ENCODE data around the gene RABGAP1L.

Gene RABGAP1L

DNA sequence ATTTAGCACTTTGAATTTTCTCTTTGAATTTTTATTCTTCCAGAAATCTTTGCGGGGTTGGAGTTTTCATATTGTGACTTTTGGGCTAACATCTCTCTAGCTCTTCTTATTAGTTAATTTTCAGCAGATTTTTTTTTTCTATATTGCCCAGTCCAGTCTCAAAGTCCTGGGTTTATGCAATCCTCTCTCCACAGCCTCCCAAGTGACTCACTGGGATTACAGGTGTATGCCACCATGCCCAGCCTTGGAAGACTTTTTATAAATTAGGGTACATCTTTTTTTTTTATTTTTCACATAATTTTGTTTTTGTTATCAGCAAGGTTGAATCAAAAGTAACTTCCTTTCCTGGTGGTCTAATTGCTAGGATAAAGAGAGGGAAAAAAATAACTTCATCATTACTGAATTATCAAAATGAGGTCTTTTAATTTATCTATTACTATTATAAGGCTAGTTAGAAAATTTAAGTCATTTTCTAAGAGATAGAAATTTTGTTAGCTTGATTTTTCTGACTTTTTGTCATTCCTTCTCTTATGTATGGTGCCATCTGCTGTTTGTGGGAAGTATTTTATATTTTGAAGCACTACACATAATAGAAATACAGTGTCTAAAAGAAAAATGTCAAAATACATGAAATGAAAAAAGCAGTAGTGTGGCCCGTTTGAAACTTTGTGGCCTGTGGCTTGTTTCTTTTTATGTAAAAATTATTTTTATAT, 567.0 kb downstream of the RABGAP1L start:
- no peak for DNase-seq

DNA sequence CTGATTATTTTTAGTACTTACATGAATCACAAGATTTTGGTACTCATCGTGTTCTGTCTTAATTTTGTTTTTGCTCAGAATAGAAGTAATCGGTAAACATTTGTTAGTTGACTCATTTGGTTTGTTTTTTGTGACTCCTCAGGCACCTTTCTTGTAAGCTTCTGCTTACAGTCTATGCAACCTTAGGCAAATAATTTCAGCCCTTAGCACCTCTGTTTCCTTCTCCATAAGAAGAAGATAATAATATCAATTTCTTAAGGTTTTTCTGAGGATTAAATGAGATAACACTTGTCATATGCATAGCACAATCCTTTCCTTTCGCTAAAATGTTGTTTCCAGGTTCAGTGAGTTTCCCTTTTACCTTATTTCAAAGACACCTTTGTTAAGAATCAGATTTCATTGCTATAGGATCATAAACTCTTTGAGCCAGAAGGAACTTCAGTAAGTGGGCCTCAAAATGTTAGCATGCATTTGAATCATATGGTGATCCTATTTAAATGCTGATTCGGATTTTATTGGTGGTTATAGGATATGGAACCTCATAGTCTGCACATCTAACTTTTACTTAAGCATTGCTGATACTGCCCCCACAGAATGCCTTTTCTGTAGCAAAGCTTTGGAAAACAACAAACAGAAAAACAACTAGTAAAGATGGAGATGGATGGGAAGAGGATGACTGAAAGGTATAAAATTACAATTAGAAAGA, 567.7 kb downstream of the RABGAP1L start:
- no peak for DNase-seq

DNA sequence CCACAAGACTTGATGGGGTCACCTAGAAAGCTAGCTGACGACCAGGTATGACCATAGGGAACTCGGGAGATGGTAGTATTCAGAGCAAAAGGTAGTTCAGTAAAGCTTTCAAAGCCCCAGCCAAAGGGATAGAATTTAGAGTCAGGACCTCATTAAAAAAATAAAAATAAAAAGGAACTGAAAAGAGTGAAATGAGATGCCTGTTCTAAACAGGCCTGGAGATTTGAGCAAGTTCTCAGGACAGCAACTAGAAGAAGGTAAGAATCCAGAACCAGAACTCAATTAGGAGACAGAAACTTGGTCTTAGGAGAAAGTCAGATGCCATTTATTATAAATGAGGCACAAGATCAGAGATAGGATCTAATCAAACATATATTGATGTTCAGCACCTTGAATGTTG, 575.0 kb downstream of the RABGAP1L start:
- no peak for DNase-seq

DNA sequence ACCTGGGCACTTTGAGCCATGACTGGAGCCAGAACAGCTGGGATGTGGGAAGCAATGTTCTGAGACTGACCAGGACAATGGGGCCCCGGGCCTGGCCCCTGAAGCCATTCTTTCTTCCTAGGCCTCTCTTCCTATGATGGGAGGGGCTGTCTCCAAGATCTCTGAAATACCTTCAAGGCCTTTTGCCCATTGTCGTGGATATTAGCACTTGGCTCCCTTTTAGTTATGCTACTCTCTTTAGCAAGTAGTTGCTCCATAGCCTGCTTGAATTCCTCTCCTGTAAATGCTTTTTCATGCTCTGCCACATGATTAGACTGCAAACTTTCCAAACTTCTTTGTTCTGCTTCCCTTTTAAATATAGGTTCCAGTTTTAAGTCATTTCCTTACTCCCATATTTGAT, 577.5 kb downstream of the RABGAP1L start:
- DNase-seq: no peak

DNA sequence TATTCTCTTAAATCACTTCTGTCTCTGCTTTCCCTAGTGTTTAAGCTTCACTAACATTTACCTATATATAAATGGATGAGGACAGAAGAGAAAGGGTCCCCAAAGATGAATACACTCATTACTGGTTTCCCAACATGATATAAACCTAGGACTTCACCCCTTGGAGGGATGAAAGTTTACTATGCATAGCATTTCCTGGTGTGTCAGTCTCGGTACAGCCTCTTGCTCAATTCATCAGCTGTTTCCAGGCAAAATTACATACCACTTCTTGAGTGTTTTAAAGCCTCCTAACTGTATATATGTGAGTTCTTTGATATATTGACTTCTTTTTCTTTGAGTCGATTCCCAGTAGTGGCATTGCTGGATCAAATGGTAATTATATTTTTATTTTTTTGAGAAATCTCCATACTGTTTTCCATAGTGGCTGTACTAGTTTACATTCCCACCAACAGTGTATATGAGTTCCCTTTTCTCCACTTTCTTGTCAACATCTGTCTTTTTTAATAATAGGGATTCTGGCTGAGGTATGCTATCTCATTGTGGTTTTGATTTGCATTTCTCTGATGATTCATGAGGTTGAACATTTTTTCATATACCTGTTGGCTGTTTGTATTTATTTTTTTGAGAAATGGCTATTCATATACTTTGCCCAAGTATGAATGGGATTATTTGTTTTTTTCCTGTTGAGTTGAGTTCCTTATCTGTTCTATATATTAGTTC, 581.1 kb downstream of the RABGAP1L start:
- DNase-seq: no peak

DNA sequence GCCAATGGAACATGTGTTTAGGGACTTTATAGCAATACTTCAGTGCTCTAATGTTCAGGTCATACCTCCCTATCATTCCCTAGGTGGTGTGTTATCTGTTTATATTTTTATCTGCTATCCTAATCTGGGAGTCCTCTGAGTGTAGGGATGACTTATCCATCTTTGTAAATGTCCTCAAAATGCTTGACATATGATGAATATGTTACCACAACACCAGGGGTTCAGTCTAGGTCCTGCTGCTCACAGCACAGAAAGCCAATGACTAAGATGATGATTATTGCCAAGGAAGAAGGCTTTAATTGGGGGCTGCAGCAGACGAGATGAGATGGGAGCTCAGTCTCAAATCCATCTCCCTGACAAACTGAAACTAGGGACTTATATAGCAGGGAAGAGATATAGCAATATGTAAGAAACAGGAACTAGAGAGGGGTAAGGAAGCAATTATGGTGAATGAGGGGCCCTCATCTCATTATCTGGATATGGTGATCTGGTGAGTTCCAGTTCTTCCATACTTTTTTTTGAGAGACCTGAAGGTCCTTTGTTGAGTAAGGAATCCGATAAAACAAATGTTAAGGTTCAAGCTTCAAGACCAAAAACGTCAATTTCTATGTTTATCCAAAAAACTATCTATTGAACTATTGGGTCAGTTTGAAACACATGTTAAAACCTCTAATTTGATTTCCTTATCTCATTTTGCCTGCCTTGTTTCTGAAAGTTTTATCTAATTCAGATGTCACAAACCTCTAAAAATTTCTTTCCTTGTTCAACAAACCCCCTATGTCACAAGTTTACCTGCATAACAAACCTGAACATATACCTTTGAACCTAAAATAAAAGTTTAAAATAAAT, 583.7 kb downstream of the RABGAP1L start:
- no peak for DNase-seq

DNA sequence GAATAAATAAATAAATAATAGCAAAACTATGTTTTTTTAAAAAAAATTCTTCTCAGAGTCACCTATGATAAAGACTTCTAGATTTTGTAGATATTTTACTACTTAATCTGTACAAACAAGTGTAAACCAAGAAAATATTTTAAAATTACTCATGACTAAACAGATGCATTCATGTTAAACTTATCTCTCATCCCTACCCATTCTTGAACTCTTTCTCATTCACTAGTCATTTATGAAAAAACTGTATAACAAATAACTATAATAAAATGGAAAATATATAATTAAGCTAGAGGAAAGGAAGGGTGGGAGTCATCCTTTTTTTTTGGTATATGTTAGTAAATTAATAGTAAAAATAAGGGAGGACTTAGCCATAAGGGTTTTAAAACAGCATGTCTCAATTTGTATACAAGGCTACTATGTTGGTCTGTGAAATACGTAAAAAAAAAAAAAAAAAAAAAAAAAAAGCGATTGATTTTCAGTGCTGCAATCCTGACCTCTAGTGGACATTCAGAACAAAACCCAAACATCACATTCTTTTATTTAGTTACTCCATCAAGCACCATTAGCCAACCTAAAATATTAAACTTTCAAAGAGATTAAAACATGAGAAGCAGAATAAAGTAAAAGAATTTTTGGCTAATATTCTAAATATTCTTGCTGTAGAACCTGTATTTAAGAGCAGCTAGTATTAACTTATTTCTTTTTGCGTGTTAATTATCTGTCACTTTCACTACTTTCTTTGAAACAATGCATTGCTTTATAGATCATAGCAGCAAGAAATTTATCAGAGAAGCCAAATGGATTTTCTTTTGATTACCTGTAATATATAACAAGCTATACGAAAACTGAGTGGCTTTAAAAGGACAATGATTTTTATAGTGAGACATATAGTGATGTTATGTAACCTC, 584.6 kb downstream of the RABGAP1L start:
- no peak for DNase-seq

DNA sequence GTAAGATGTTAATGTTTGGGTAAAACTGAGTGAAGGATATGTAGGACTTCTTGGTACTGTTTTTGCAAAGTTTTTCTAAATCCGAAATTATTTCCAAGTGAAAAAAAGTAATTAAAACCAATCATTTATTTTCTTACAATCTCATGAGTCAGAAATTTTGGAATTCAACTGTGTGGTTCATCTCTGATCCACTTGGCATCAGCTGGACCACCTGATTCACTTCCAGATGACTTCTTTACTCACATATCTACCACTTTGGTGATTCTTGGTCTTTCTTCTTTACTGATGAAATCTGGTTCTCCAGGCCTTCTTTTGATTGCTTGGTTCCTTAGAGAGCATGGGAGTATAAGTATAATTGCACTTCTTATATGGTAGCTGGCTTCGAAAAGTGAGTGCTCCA, 585.6 kb downstream of the RABGAP1L start:
- DNase-seq: no peak

DNA sequence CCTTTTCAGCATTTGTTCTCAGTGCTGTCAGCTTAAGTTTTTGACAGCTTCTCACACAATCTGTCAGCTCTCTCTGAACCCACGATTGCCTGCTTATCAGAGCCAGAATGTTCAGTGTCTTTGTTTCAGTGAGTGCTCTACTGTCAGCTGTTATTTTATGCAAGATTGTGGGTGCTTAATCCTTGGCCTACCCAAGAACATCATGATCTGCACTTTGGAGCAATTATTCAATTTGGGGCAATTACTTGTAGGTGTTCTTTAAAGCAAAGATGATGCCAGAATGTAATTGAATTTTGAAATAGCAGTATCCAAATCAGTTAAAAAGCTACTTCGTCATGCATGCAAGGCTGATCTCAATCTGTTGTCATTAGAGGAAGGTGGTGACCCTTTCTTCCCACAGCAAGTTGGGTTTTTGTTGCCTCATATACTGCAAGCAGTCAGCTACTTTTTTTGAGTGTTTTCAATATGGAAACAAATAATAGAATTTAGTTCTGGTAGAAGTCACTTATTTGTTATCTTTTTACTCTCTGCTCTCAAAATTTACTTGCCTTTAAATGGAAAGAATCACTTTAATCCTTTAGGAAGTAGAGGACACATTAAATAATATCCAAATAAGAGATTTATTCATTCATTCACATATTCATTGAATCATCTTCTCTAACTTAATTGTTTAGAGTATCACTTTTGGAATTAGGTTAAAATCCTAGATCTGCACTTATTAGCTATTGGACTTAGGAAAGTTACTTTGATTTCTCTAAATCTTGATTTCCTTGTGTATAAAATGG, 586.9 kb downstream of the RABGAP1L start:
- no peak for DNase-seq

DNA sequence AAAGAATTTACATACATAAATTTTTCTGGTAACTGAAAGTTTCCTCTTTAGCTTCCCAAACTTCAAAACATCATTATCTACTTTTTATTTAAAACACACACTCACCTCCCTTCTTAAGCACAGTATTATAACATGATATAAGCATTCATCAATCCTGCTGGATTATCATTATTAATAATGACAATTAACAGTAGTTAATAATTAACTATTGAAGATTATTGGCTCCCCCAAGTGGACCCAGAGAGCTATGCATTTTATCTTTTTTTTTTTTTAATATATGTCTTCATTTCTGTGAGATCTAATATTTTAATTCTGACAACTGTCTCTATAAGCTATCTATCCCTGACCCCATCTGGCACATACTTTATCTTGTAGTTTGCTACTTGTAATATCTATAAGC, 588.3 kb downstream of the RABGAP1L start:
- DNase-seq: no peak

DNA sequence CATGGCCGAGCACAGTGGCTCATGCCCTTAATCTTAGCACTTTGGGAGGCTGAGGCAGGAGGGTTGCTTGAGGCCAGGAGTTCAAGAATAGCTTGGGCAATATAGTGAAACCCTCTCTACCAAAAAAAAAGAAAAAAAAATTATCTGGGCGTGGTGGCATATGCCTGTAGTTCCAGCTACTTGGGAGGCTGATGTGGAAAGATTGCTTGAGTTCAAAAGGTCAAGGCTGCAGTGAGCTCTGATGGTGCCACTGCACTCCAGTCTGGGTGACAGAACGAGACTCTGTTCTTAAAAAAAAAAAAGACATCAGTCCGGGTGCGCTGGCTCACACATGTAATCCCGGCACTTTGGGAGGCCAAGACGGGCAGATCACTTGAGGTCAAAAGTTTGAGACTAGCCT, 589.3 kb downstream of the RABGAP1L start:
- DNase-seq: no peak

DNA sequence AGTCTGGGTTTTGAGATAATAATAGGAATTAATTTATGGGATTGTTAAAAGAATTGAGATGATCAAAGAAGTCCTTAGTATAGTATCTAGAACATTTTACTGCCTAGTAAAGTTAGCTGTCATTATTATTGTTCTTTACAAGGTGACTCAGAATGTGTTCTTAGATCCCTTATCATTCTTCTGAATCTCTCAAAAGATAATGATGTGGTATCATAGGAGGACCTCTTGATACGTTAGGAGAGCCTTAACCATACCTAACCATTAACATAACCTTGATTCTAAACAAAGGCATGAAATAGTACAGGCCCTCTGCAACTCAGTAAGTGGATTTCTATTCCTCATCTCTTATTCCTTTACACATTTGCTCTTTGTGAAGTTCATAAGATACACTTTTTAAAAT, 593.8 kb downstream of the RABGAP1L start:
- DNase-seq: no peak

DNA sequence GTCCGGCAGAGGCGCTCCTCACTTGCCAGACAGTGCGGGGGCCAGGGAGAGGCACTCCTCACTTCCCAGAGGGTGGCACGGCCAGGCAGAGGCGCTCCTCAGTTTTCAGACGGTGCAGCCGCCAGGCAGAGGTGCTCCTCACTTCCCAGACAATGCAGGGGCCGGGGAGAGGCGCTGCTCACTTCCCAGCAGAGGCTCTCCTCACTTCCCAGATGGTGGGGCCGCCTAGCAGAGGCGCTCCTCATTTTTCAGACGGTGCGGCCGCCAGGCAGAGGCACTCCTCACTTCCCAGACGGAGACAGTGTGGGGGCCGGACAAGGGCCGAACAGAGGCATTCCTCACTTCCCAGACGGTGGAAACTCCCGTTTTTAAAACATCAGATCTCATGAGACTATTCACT, 602.0 kb downstream of the RABGAP1L start:
- no peak for DNase-seq

DNA sequence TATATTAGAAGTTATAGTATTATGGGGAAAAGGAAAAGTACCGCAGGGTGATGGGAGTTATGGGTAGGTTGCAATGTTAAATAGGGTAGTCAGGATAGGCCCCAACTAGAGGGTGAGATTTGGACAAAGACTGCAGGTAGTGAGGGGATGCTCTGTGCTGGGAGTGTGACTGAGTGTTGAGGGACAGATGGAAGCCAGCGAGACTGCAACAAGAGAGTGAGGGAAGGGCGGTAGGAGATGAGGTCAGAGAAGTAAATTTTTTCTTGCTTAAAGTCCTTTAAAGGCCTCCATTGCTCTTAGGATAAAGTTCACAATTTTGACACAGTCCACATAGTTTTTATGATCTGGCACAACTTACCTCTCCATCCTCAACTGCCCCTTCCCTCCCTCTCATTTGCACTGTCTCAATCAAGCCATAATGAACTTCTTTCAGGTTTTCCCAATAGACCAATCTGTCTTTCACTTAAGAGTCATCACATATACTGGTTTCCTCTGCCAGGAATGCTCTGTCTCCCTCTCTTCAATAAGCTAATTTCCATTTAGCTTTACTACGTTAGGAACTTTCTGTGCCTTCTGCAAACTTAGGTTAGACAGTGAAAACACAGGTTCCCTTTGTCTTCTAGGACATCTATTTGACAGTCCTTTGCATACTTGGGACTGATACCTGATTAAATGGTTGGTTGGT, 602.7 kb downstream of the RABGAP1L start:
- DNase-seq: no peak

DNA sequence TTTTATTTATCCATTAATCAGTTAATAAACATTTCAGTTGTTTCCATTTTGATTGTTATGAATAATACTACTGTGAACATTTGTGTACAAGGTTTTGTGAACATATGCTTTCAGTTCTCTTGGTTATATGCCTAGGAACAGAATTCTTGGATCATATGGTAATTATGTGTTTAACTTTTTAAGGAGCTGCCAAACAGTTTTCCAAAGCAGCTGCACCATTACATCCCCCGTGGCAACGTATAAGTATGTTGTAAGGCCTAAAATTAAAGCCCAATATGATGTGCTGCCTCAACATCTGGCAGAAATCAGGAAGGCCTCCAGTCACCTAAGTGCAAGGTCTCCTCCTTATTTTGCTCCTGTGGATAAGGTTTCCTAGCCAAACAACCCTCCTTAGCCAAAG, 604.9 kb downstream of the RABGAP1L start:
- DNase-seq: no peak

DNA sequence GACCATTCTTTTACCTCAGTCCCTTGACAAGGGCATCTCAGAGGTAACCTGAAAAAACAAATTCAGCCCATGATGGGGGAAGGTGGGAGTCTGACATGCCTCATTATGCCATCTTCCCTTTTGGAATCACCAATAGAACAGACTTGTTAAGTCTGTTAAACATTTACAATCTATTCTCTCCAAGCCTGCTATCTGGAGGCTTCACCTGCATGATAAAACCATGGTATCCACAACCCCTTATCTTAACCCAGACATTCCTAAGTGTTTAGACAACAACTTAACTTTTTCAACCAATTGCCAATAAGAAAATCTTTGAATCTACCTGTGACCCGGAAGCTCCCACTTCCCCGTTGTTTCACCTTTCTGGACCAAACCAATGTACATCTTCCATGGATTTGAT, 607.4 kb downstream of the RABGAP1L start:
- no peak for DNase-seq

DNA sequence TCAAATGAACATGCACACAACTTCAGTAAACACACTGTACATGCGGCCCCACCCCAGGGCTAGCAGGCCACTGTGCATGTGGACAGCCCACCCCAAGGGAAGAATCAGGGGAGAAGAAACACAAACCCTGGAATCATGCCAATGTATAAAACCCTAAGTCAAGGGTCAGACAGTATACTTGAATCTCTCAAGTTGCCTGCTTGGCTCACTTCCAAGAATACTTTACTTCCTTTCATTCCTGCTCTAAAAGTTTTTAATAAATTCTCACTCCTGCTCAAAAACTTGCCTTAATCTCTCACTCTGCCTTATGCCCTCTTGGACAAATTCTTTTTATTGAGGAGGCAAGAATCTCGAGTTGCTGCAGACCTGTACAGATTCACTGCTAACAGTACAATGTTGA, 609.2 kb downstream of the RABGAP1L start:
- no peak for DNase-seq

DNA sequence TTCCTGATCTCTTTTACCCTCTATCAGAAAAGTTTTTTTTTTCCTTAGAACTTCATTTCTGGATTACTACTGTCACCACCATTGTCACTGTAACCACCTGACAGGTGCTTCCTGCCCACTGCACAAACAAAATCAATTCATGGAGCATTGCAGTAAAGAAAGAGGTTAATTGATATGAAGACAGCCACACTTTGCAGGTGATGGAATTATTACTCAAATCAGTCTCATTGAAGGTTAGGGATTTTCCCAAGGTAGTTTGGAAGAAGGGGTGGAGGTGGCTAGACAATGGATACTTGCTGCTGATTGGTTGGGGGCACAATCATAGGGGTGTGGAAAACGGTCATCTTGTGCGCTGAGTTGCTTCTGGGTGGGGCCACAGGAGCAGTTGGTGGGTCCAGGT, 609.6 kb downstream of the RABGAP1L start:
- DNase-seq: no peak

DNA sequence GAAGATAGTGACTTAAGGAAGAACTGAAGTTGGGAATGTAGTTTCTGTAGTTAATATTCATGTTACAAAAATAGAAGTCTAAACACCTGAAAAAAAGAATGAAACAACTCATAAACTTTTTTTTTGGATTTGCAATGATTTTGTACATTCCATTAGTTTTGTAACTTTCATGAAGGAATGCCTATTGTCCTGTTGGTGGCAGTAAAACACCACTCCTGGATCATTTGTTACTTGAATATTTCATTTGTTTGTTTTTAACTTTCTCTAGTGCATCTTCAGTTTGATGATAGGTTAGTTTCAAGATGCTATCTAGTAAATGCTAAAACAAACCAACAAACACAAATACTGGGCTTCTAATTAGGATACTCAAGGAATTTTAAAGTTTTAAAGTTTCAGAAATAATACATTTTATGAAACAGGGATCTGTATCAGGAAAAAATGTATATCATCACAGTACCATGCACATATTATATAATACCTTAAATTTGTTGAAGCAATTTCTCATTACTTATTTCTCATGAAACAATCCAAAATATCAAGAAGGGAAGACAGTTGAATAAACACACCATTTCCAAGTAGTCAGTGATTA, 610.7 kb downstream of the RABGAP1L start:
- DNase-seq: no peak

DNA sequence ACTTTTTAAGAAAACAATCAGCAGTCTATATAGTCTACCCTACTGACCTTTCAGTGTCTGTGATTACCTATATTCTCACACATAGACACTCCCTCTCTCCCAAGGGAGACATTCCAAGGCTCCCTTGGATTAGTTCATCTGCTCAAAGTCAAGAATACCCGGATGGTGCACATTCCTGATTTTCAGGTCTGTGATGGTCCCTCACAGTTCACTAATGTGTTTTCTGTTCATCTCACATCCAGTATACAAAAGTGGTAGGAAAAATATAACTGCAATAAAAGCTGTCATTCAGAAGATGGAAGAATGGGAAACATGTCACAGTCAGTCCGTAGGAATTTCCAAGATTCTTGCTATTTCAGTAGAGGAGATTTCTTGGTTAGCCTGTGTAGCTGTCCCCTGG, 616.3 kb downstream of the RABGAP1L start:
- DNase-seq: no peak
